ENCODE data around the gene DNAH14.
"Not testable (repeated sequence)": the region's sequence is repeated elsewhere in the genome, so short reads cannot be mapped to it uniquely, and the experiment has no call there.

DNA sequence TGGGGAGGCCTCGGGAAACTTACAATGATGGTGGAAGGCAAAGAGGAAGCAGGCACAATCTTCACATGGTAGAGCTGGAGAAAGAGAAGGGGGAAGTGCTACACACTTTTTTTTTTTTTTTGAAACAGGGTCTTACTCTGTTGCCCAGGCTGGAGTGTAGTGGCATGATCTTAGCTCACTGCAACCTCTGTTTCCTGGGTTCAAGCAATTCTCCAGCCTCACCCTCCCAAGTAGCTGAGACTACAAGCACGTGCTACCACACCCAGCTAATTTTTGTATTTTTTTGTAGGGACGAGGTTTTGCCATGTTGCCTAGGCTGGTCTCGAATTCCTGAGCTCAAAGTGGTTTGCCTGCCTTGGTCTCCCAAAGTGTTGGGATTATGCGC, 48.2 kb upstream of the DNAH14 start:
- not testable (repeated sequence) for TF ChIP-seq CBX3 (IDR thresholded peaks at IDR 0.05; ENCODE audit: borderline replicate concordance, low read depth); CTCF (IDR thresholded peaks at IDR 0.05 in 2 of 3, conservative IDR thresholded peaks at IDR 0.05 in 1 of 3; ENCODE audit: control insufficient read depth in 2 of 3, extremely low read depth in 1 of 3, insufficient read depth in 1 of 3, low read depth in 3 of 3, low read length in 3 of 3); HDGF (IDR thresholded peaks at IDR 0.05); MTA3 (IDR thresholded peaks at IDR 0.05; ENCODE audit: borderline replicate concordance, low read length); YBX1 (IDR thresholded peaks at IDR 0.05); NFYA (IDR thresholded peaks at IDR 0.05; ENCODE audit: borderline replicate concordance, low read depth, low read length); RELA (IDR thresholded peaks at IDR 0.05; ENCODE audit: borderline replicate concordance, partially characterized antibody)

Data from GM12878 (cell line).